Nucleus accumbens (tissue), 56 donors: ENCODE measurements around the gene RAPGEF3.

ENCODE experiments used
- DNase-seq, 56 donors: peaks; one replicate each; lab custom pipeline; 2025; lab: John Stamatoyannopoulos, UW

The RAPGEF3 gene

GRCh38 chr12:47705566-47706425, 52.9 kb downstream of the RAPGEF3 start, which contains the start of gene RPAP3:
Gene RPAP3, minus strand, starts transcription at chr12:47706030. Its CDS starts 3,190 bp downstream, at chr12:47702840.
- DNase-seq: peak; percentile 40 to 96 (median 88)

- no peak for DNase-seq
Observed at GRCh38 chr12:47705229-47705565, 53.5 kb downstream of the RAPGEF3 start.

GRCh38 chr12:47704719-47705118, 54.0 kb downstream of the RAPGEF3 start:
- no peak for DNase-seq

- DNase-seq: no peak
Observed at GRCh38 chr12:47700263-47700662, 58.4 kb downstream of the RAPGEF3 start.

- no peak for DNase-seq
Observed at GRCh38 chr12:47698631-47699030, 60.0 kb downstream of the RAPGEF3 start.

GRCh38 chr12:47698055-47698454, 60.6 kb downstream of the RAPGEF3 start:
- no peak for DNase-seq

- DNase-seq: no peak
Observed at GRCh38 chr12:47689215-47689614, 69.5 kb downstream of the RAPGEF3 start.

- DNase-seq: no peak
Observed at GRCh38 chr12:47687636-47688035, 71.0 kb downstream of the RAPGEF3 start.

- DNase-seq: peak in 10 of 56 donors; percentile 1 to 37 (median 4)
Observed at GRCh38 chr12:47686645-47687240, 71.9 kb downstream of the RAPGEF3 start.
